GM21515 (cell line): ENCODE data around the gene SLC16A11.
"Not testable (repeated sequence)": the region's sequence is repeated elsewhere in the genome, so short reads cannot be mapped to it uniquely, and the experiment has no call there.

Experiments
- ATAC-seq: cut with Tn5 transposase; IDR thresholded peaks from one replicate; pipeline ENCODE4 v1.9.1; 2021; ENCODE audit not compliant: unreplicated experiment

Gene SLC16A11

GRCh38 chr17:7011415-7011814, 32.5 kb downstream of the SLC16A11 start:
- no peak for ATAC-seq

DNA sequence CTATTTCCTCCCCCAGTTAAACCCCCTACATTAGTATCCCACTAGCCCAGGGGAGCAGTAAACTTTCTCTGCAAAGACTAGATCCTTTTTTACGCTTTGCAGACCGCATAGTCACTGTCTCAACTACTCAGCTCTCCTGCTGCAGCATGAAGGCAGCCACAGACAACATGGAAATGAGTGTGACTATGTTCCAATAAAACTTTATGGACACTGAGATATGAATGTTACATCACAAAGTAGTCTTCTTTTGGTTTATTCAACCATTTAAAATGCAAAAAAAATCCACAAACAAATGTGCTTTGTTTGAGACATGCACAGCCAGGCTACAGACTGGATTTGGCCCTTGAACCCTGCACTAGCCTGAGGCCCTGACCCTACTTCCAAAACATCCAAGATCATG, 33.4 kb downstream of the SLC16A11 start:
- no peak for ATAC-seq

GRCh38 chr17:7007143-7007542, 36.7 kb downstream of the SLC16A11 start:
- no peak for ATAC-seq

GRCh38 chr17:7005716-7006115, 38.2 kb downstream of the SLC16A11 start:
- no peak for ATAC-seq

DNA sequence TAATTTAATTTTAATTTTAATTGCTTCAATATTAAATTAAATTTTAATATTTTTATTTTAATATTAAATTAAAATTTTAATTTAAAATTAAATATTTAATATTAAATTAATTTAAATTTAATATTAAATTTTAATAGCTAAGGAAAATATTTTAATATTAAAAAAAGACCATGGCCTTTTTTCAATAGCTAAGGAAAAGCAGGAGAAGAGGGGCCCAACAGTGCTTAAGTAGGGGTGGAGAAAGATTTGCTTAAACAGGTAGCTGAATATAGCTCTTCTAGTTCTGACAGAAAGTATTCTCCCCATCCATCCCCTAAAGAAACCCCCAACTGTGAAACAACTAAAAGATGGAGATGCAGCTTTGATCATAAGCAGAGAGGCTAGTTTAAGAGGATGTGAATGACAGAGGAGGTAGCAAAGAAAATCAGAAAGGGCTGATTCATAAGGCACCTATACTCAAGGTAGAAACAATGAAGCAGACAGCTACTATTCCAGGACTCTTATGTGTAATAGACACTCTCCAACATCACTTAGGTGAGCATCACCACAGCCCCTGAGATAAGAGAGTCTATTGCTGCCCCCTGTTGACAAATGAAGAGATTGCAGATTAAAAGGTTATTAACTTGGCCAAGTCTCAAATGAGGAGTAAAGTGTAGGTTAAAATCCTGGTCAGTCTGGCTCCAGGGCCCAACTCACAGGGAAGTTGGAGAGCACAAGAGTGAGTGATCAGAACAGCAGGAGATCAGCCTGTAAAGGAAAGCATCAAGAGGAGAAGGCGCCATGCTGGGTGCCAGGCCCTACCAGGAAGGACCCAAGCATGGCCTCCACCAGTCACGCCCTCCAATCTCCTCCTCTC, 39.3 kb downstream of the SLC16A11 start:
- no peak for ATAC-seq

DNA sequence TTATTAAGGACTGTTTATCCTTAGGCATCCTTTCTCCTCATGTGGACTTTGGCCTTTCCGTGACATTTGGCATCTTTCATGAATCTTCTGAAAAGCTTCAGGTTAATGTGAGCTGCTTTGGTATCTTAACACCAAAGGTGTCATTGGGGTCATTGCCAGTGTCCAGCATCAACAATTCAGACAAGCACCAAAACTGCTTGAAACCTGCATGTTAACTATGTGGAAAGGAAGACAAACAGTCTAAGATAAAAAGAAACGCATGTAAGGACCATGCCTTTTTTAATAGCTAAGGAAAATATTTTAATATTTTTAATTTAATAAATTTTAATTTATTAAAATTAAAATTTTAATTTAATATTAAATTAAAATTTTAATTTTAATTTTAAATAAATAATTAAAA, 40.1 kb downstream of the SLC16A11 start:
- ATAC-seq, result no peak

DNA sequence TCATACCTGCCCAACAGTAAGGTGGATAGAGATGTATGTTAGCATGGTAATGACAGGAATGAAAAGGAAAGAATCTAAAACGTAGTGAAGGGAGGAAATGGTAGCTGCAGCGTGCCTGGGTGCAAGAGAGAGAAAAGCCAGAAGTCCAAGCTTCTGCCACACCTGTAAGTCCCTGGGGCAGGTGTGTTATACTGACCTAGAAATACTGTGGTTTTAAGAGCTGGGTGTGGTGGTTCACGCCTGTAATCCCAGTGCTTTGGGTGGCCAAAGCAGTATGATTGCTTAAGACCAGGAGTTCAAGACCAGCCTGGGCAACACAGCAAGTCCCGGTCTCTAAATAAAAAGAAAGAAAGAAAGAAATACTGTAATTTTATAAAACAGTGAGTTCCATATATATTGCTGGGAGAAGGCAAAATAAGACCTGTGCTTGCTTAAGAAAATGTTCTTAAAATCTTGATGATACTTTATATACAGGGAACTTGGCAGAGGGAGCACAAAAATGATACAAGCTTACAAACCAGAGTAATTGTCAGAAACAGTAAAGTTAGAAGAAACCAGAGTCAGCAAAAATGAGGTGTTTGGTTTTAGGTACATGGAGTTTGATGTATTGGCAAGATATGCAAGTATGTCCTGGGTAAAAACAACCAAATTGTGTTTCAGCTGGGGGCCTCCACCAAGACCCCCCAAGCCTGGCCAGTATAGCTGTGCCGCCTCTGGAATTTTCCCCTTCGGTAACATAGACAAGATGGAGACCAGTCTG, 41.4 kb downstream of the SLC16A11 start:
- no peak for ATAC-seq

- no peak for ATAC-seq
Measured at GRCh38 chr17:7001318-7001961, 42.5 kb downstream of the SLC16A11 start.

DNA sequence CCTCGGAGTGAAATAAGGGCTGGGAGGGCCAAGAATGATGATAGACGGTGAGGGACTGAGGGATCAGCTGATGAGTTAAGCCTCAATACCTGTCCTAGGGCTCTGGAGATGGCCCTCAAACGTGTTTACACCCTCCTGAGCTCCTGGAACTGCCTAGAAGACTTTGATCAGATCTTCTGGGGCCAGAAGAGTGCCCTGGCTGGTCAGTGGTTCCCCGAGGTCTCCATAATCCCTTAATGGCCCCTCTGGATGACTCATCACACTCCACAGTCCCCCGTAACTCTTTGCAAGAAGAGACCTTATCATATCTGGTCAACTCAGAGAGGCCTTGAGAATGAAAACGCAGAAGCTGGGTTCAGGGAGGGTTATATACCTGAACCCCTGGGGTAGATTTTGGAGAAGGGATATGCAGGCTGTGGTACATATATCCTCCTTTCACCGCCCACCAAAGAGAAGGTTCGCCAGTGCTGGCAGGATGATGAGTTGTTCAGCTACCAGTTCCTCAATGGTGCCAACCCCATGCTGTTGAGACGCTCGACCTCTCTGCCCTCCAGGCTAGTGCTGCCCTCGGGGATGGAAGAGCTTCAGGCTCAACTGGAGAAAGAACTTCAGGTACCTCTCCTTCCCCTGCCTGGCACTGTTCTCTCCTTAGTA, 44.9 kb downstream of the SLC16A11 start:
- no peak for ATAC-seq

DNA sequence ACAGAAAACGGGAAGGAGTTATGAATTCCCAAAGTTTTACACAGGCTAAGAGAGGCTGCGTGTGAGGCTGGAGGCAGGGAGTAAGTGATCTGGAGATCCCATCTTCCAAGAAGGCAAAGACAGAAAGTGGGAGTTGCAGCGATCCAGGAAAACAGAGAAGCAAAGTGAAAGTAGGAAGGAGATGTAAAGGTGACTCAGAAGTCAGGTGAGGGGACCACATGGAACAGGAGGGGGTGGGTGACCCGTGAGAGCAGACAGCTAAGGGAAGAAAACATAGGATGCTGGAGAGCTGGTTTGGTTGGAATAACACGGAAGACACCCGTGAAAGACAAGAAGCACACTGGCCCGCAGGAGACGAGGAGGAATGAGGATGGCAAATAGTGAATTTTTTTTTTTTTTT, 46.7 kb downstream of the SLC16A11 start:
- no peak for ATAC-seq

DNA sequence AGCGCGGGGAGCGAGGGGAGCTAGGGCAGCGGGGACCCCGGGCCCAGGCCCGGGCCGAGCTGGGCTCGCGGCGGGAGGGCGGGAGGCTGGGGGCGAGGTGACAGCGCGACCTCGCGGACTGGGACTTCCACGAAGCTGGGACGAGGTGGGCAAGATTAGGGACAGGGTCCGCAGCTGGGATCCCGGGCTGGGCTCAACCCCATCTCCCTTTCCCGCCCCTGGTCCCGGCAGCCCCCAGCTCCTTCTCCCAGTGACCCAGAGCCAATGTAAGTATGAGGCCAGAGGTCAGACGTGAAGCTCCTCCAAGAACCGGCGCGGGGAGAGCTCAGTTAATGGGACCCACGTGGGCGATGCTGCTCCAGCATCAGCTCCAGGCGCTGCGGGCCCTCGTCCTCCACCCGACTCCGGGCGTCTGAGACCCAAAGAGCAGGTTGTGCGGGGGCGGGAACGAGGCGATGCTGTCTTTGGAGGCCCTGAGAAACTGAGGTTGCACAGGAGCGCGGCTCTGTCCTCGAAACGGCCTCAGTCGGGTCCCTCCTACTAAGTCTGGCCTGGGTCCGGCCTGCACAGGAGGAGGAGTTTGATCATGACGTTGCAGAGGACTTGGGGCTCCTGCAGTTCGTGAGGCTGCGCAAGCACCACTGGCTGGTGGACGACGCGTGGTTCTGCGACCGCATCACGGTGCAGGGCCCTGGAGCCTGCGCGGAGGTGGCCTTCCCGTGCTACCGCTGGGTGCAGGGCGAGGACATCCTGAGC, 47.5 kb downstream of the SLC16A11 start:
- no peak for ATAC-seq

DNA sequence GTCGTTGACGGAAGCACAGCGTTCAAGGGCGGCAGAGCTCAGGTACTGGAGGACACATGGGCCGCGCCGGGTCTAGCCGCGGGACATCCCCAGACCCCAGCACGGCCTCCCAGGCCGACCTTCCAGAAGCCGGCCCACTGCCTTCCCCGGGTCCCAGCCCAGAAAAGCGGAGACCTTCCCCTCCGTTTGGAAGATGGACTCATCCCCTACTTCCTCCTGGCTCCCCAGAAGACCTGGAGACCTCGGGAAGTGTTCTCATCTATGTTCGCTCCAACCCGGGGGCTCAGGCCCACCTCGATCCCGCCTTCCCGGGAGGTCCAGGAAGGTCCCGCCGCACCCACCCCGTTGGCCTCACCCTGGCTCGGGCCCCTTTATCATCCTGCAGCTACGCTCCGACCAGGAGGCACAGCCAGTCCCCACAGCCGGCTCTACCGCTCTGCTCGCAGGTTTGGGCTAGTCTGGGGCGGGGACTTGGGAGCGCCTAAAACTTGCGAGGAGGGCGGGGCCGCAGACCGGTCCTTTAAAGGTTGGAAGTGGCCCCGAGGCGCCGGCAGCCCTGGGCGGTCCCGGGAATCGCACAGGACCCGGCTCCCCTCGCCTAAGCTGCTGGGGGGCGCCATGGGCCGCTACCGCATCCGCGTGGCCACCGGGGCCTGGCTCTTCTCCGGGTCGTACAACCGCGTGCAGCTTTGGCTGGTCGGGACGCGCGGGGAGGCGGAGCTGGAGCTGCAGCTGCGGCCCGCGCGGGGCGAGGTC, 48.2 kb downstream of the SLC16A11 start, which contains the start of gene ALOX12:
TSS of gene ALOX12 (plus strand) at position 550 of the 756 bp plus-strand sequence. CDS start at position 619, 69 bp downstream.
- ATAC-seq, result no peak

DNA sequence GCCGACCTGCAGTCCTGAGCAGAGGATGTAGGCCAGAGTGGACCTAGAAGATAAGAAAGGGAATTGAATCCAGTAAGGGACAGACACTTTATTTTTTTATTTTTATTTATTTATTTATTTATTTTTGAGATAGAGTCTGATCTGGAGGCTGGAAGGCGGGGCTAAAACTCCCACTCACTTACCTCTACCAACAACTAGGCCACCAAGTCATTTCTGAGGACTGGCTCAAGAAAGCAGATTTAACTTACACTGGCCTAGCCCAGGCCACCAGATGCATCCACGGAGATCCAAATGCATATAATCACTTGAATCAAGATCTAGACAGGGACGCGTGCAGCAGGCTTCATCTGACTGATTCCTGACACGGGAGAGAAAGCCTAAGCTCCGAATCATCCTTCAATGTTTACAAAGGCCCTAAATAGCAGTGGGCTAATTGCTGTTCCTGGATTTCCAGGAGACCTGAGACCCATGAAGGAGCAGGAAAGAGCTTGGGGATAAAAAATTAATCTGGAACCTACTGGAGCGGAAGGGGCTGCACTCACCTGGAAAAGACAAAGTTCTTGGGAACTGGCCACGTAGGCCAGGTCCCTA, 49.1 kb downstream of the SLC16A11 start:
- ATAC-seq, result no peak

DNA sequence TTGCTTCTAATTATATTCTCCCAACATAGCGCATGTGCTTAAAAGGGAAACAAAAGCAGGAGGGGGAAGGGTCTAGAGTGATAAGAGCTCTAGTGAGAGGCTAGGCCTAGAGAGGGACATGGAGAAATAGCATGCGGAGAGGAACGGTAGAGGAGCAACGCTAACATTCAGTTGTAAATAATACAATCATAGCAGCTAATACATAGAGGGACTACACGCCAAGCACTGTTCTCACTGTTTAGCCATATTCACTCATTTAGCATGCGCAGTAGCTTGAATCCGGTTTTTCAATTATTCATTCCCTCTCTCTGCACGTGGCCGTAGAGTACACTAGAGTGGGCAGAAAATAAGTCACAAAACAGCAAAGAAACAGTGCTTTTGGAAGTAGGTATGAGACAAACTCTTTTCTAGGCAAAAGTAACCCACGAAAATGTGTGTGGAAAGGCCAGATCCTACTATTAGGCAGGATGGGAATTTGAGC, 49.7 kb downstream of the SLC16A11 start:
- ATAC-seq, result no peak

DNA sequence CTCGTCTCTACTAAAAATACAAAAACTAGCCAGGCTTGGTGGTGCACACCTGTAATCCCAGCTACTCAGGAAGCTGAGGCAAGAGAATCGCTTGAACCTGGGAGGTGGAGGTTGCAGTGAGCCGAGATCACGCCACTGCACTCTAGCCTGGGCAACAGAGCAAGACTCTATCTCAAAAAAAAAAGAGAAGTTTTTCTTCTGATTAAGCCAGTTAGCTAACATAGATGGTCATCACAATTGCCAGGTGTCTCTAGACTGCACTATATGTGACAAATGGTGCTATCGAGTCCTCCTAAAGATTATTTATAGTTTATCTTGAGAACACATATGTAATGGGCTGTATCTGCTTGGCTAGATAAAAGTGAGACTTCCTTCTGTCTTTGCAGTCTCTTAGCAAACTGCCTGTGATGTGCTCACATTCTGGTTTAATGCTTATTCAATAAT, 50.3 kb downstream of the SLC16A11 start:
- ATAC-seq, result not testable (repeated sequence)
